WI38 (cell line): ENCODE data around the gene RFX5.

Experiments
- H3K4me3 ChIP-seq: 2 replicates; pipeline ENCODE4 v1.5.1; 2011; ENCODE audit warnings: low read depth, mild to moderate bottlenecking, control low read depth, low read length
- TF ChIP-seq, protein P1 (sequence below): IDR thresholded peaks from 2 replicates; pipeline ENCODE4 v1.5.1; 2012; ENCODE audit warnings: low read depth, mild to moderate bottlenecking, control low read depth, low read length

The RFX5 gene

DNA sequence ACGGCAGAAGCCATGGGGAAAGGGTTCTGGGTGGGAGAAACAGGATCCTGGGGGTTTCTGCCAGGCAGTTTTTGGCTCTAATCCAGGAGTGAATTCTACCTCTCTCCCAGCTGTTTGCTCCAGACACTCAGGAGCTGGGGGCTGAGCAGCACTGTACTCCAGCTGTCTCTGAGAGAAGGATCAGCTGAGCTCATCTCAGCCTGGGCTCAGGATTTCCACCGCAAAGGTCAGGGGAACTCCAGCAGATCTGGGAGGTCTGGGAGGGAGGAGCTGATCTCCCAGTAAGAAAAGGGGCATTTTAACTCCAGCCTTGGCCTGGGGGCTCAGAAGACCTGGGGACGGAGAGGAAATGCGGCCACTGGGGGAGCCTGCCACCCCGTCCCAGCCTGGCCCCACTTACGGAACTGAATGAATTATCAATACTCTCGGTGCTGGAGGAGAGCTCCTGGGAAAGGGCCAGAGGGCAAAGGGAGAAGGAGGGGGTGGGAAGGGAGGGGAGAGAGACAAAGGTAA, 37.2 kb downstream of the RFX5 start:
- H3K4me3 ChIP-seq: no peak overlapping the region
- TF ChIP-seq, protein P1, sequence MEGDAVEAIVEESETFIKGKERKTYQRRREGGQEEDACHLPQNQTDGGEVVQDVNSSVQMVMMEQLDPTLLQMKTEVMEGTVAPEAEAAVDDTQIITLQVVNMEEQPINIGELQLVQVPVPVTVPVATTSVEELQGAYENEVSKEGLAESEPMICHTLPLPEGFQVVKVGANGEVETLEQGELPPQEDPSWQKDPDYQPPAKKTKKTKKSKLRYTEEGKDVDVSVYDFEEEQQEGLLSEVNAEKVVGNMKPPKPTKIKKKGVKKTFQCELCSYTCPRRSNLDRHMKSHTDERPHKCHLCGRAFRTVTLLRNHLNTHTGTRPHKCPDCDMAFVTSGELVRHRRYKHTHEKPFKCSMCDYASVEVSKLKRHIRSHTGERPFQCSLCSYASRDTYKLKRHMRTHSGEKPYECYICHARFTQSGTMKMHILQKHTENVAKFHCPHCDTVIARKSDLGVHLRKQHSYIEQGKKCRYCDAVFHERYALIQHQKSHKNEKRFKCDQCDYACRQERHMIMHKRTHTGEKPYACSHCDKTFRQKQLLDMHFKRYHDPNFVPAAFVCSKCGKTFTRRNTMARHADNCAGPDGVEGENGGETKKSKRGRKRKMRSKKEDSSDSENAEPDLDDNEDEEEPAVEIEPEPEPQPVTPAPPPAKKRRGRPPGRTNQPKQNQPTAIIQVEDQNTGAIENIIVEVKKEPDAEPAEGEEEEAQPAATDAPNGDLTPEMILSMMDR: no peak

DNA sequence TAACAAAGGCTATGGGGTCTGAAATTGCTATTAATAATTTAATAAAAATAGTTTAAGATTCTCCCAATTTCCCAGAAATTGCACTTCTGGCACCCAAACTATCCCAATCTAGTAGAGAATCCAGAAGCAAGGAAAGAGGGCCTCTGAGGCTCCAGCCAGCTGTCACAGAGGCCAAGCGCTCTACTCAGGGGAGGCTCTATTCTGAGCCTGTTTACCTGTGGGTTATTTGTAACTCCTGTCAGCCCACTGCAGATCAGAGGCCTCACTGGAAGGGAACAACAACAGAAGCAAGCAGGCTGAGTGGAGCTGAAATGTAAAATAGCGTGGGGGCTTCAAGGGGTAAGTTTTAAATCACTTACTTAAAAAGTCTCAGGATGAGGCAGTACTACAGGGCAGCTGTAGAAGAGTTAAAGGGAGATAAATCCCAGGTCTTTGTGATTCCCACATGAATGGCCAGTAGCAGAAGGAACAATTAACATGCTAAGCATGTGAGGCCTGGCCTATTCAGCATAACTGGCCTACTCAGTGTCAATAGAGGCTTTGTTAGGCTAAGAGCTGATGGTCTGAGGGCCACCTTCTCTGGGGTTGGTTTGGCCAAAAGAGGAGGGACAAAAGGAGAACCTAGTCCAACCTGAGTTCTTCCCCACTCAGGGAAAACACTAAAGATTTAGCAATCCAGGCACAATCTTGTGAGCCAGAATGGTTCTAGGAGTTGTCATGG, 52.1 kb downstream of the RFX5 start:
- H3K4me3 ChIP-seq: no peak overlapping the region
- TF ChIP-seq, protein P1: no peak

- TF ChIP-seq, protein P1: no peak
These were observed 54.0 kb downstream of the RFX5 start for GRCh38 chr1:151293093-151293492.

DNA sequence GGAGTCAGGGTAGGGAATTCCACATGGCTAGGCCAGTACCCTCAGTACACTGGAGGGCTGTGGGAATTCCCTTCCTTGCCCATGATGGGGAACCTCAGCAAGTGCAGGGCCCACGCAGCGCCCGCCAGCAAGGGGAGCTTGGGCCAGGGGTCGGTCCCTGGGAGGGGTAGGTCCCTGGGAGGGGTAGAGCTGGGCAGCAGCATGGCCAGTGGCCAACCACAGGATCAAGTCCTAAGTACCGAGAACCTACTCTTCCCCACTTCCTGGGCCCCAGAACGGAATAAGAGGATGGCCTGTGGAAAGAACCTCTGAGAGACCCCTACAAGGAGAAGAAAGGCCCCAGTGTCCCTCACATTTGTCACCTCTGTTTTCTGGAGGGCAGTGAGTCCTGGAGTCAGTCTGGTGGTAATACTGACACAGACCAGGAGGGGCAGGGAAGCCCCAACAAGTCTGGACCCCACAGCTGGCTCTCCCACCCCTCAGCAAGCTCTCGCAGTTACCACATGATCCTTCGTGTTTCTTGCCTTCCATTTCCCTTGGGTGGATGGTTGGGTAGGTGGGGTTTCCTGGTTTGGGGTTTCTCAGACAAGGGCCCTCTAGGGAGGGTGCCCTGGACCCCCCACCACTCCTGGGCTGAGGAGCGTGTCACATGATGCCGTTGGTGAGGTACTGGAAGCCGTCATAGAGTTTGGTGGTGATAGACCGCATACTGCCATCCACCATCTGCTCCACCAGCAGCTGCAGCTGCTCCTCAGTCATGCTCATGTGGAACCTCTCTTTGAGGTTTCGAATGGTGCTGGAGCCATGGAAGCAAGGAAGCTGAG, 54.6 kb downstream of the RFX5 start:
- TF ChIP-seq, protein P1: 0 out of 2 replicates have a peak, but pooled peaks have one; percentile 10
- no peak overlapping the region for H3K4me3 ChIP-seq

More at GRCh38 chr1:151293093-151293492, 54.0 kb downstream of the RFX5 start:
- no peak overlapping the region for H3K4me3 ChIP-seq

GRCh38 chr1:151290709-151291303, 56.2 kb downstream of the RFX5 start:
- H3K4me3 ChIP-seq: no peak overlapping the region
- TF ChIP-seq, protein P1: no peak
